Panc1 (cell line): Measurements from ENCODE around the gene PARVG. TPM values are rescaled to one million over a fixed set of nuclear protein-coding genes. Genes with fewer than 3 reads are reported as not detected.

ENCODE experiments used
- ATAC-seq: fragments of 200-7000 bp; cut with Tn5 transposase; 2 replicates; pipeline ENCODE4 v1.9.1; 2020; ENCODE audit warnings: mild to moderate bottlenecking, moderate library complexity
- BruUV-seq: library from RNA; stranded (reverse); fragments of 400-500 nt; replicated peaks from 2 replicates; lab custom pipeline; 2021; lab: Mats Ljungman, UMichigan
- CTCF ChIA-PET: fragments of 300-600 bp; sonication (Branson Sonifier 250); formaldehyde crosslinking; loops from one replicate; lab custom pipeline; 2022; ENCODE audit warnings: antibody characterized with exemption; lab: Charles Lee
- POLR2A ChIA-PET: fragments of 300-600 bp; sonication (Branson Sonifier 250); formaldehyde crosslinking; loops from one replicate; lab custom pipeline; 2022; ENCODE audit warnings: antibody characterized with exemption; lab: Charles Lee
- DNase-seq: peaks from one replicate; pipeline ENCODE4 v3.0.0-alpha.2; 2010; ENCODE audit warnings: low read depth, low spot score
- H3K27ac ChIP-seq: 2 replicates; pipeline ENCODE4 v1.5.1; 2011; ENCODE audit warnings: mild to moderate bottlenecking, low read length, inconsistent platforms
- H3K27me3 ChIP-seq: fragments of 200-500 bp; sonication (Bioruptor generic); 2 replicates; pipeline ENCODE4 v1.6.0; 2014; ENCODE audit warnings: low read length, inconsistent platforms; ENCODE audit not compliant: control insufficient read depth, insufficient read depth
- H3K36me3 ChIP-seq: fragments of 200-500 bp; sonication (Bioruptor generic); 2 replicates; pipeline ENCODE4 v1.5.1; 2014; ENCODE audit warnings: inconsistent platforms, mild to moderate bottlenecking, low read length, moderate library complexity; ENCODE audit not compliant: control insufficient read depth, insufficient read depth
- H3K4me1 ChIP-seq: 2 replicates; pipeline ENCODE4 v1.5.1; 2011; ENCODE audit warnings: inconsistent platforms, mild to moderate bottlenecking, low read length, moderate library complexity; ENCODE audit not compliant: control insufficient read depth, insufficient read depth
- H3K4me3 ChIP-seq, 2 experiments: 2 replicates each; pipeline ENCODE4 v1.5.1; 2011 to 2012; ENCODE audit warnings: low read depth in 2 of 2, low read length in 2 of 2, mild to moderate bottlenecking in 2 of 2, inconsistent platforms in 1 of 2, moderate library complexity in 1 of 2
- H3K9me3 ChIP-seq: fragments of 200-500 bp; sonication (Bioruptor generic); 2 replicates; pipeline ENCODE4 v1.5.1; 2014; ENCODE audit warnings: low read depth, mild to moderate bottlenecking, inconsistent platforms, low read length, moderate library complexity; ENCODE audit not compliant: control insufficient read depth, insufficient read depth
- CTCF ChIP-seq: fragments of 450-650 bp; IDR thresholded peaks from 2 replicates; pipeline ENCODE4 v1.5.1; 2017; ENCODE audit warnings: mild to moderate bottlenecking
- POLR2AphosphoS5 ChIP-seq: IDR thresholded peaks from 2 replicates; pipeline ENCODE4 v1.6.1; 2012; ENCODE audit warnings: mild to moderate bottlenecking, low read depth, low read length, moderate library complexity
- REST ChIP-seq, 2 experiments: IDR thresholded peaks; 2 replicates each; pipeline ENCODE4 v1.6.1; 2011 to 2012; ENCODE audit warnings: low read depth in 2 of 2, control low read depth in 1 of 2, low read length in 1 of 2, mild to moderate bottlenecking in 1 of 2, moderate library complexity in 1 of 2; ENCODE audit not compliant: insufficient read depth in 1 of 2
- SIN3A ChIP-seq: IDR thresholded peaks from 2 replicates; pipeline ENCODE4 v1.6.1; 2012; ENCODE audit warnings: low read depth, mild to moderate bottlenecking, low read length, moderate library complexity, borderline replicate concordance; ENCODE audit not compliant: insufficient read depth
- TCF7L2 ChIP-seq: IDR thresholded peaks from 2 replicates; pipeline ENCODE4 v1.6.1; 2011; ENCODE audit warnings: mild to moderate bottlenecking, low read depth, low read length, inconsistent platforms
- in situ Hi-C: cut with HindIII; loops from 2 replicates; pipeline ENCODE4 v1.10.0; 2016; ENCODE audit warnings: low sequenced_read_pairs, low pct_unique_long_range_greater_than_20kb
- intact Hi-C: fragments of 100-400 bp; cut with micrococcal nuclease; formaldehyde crosslinking; loops from one replicate; pipeline ENCODE4 v1.10.0; 2022; ENCODE audit not compliant: unreplicated experiment
- total RNA-seq: library from RNA; stranded (reverse); gene quantifications from one replicate; pipeline ENCODE4 v1.2.1, GENCODE V29; 2021; ENCODE audit not compliant: unreplicated experiment

The PARVG gene
- total RNA-seq, 1 experiment from 2014 or later = 0.21 TPM

GRCh38 chr22:44147821-44148574 is 32.7 kb upstream of the PARVG start:
- no peaks in the 10 kb centered on the region for H3K9me3 ChIP-seq
- DNase-seq (no peak), ATAC-seq (no peak)
- in situ Hi-C loops = no loop called here
- H3K4me1 ChIP-seq = no peaks in the 10 kb centered on the region
- intact Hi-C loops = no loop called here
- ChIA-PET POLR2A (no interaction called here), CTCF (no interaction called here)
- H3K4me3 ChIP-seq = no peak overlapping the region
- TF ChIP-seq CTCF (no peak), POLR2AphosphoS5 (no peak), REST (IDR thresholded peaks at IDR 0.05; ENCODE audit: insufficient read depth in 1 of 2, low read depth in 2 of 2, low read length in 1 of 2) (no peak), TCF7L2 (no peak), SIN3A (no peak)
- no TSS peak for BruUV-seq
- H3K27me3 ChIP-seq = no peaks in the 10 kb centered on the region
- no peaks in the 10 kb centered on the region for H3K36me3 ChIP-seq
- no peak overlapping the region for H3K27ac ChIP-seq

GRCh38 chr22:44151676-44152075 is 29.0 kb upstream of the PARVG start:
- no peak for TF ChIP-seq POLR2AphosphoS5
- no peak for TF ChIP-seq TCF7L2
- H3K36me3 ChIP-seq = no peaks in the 10 kb centered on the region
- no peak overlapping the region for H3K4me3 ChIP-seq
- DNase-seq (no peak), ATAC-seq (no peak)
- no peaks in the 10 kb centered on the region for H3K27me3 ChIP-seq
- H3K9me3 ChIP-seq = no peaks in the 10 kb centered on the region
- ChIA-PET POLR2A (no interaction called here), CTCF (no interaction called here)
- in situ Hi-C loops = no loop called here
- intact Hi-C loops = no loop called here
- no TSS peak for BruUV-seq
- no peaks in the 10 kb centered on the region for H3K4me1 ChIP-seq
- H3K27ac ChIP-seq = no peak overlapping the region

GRCh38 chr22:44153710-44154109 is 27.0 kb upstream of the PARVG start:
- Histone ChIP-seq H3K9me3 (no peaks in the 10 kb centered on the region), H3K36me3 (no peaks in the 10 kb centered on the region), H3K27me3 (no peaks in the 10 kb centered on the region), H3K4me1 (no peaks in the 10 kb centered on the region), H3K4me3 (no peak overlapping the region), H3K27ac (no peak overlapping the region)
- no TSS peak for BruUV-seq
- intact Hi-C loops (no loop called here), in situ Hi-C loops (no loop called here)
- ChIA-PET CTCF (no interaction called here), POLR2A (no interaction called here)
- TF ChIP-seq SIN3A (no peak), TCF7L2 (no peak), REST (IDR thresholded peaks at IDR 0.05; ENCODE audit: insufficient read depth in 1 of 2, low read depth in 2 of 2, low read length in 1 of 2) (no peak), CTCF (no peak), POLR2AphosphoS5 (no peak)
- no peak for DNase-seq
- ATAC-seq = no peak
